ENCODE measurements around the gene PSMC3. TPM values are rescaled to one million over a fixed set of nuclear protein-coding genes. Genes with fewer than 3 reads are reported as not detected.

Gene PSMC3
- total and polyA plus RNA-seq, 2 of the 13 experiments (the other 11 are each of a cell fraction or from before 2014, with no cell fraction given), result 75.8 to 214 TPM

GRCh38 chr11:47376525-47377371, 49.5 kb downstream of the PSMC3 start (continued):
- no peak for TF ChIP-seq MATR3 (CRISPR knock-in tag; IDR thresholded peaks at IDR 0.05)
- TF ChIP-seq ZFY (CRISPR knock-in tag; IDR thresholded peaks at IDR 0.05), result no peak
- no peak for TF ChIP-seq NCOA2 (CRISPR knock-in tag; IDR thresholded peaks at IDR 0.05)
- TF ChIP-seq CEBPG (CRISPR knock-in tag; IDR thresholded peaks at IDR 0.05), result peak; percentile 70
- TF ChIP-seq ATF4 (CRISPR knock-in tag; IDR thresholded peaks at IDR 0.05), result no peak
- TF ChIP-seq PCBP2 (optimal IDR thresholded peaks at IDR 0.05; ENCODE audit: low read depth, low read length, poor library complexity, severe bottlenecking), result peak; percentile 68
- TF ChIP-seq ZNF687 (CRISPR knock-in tag; IDR thresholded peaks at IDR 0.05), result peak; percentile 3; the same call in 1 of the 2 replicates
